Stimulated activated CD8-positive, alpha-beta memory T cell treated with anti-CD3 and anti-CD28 coated beads, Interleukin-4, amount 100 ng/mL, for 1 hour (primary cell): ENCODE data around the gene RPS6KC1.
"Not testable (repeated sequence)": the region's sequence is repeated elsewhere in the genome, so short reads cannot be mapped to it uniquely, and the experiment has no call there.

Experiments
- DNase-seq, 2 donors: peaks; one replicate each; pipeline ENCODE4 v3.0.0-alpha.2; 2020; ENCODE audit warnings: low read depth in 2 of 2, low spot score in 1 of 2

RPS6KC1 gene

GRCh38 chr1:213051127-213051880 is at the start of gene RPS6KC1:
Gene RPS6KC1 (plus strand): TSS chr1:213051241. CDS start chr1:213051405, 164 bp downstream.
- peak; percentile 53 to 63 for DNase-seq

- no peak for DNase-seq
These were observed 47.8 kb upstream of the RPS6KC1 start for GRCh38 chr1:213003256-213003655.

- DNase-seq: no peak
These were observed 42.5 kb upstream of the RPS6KC1 start for GRCh38 chr1:213008564-213008963.

- no peak for DNase-seq
These were observed 36.4 kb upstream of the RPS6KC1 start for GRCh38 chr1:213014642-213015041.

- peak; percentile 84 to 93 for DNase-seq
These were observed 35.7 kb upstream of the RPS6KC1 start, which contains the start of gene ANGEL2 for GRCh38 chr1:213015099-213016050. Gene ANGEL2 (minus strand): TSS chr1:213015867. CDS start chr1:213015671, 196 bp downstream.

- no peak for DNase-seq
These were observed 33.4 kb upstream of the RPS6KC1 start for GRCh38 chr1:213017447-213018273.

- DNase-seq: no peak
These were observed 31.6 kb upstream of the RPS6KC1 start for GRCh38 chr1:213019450-213019849.

- no peak for DNase-seq
These were observed 31.0 kb upstream of the RPS6KC1 start for GRCh38 chr1:213020016-213020415.

- not testable (repeated sequence) for DNase-seq
These were observed 24.0 kb upstream of the RPS6KC1 start for GRCh38 chr1:213027024-213027423.

- DNase-seq: no peak
These were observed 18.4 kb upstream of the RPS6KC1 start for GRCh38 chr1:213032651-213033050.

- no peak for DNase-seq
These were observed 16.3 kb upstream of the RPS6KC1 start for GRCh38 chr1:213034713-213035112.

GRCh38 chr1:213035573-213035972 is 15.5 kb upstream of the RPS6KC1 start:
- DNase-seq: no peak

GRCh38 chr1:213041443-213041842 is 9.6 kb upstream of the RPS6KC1 start:
- no peak for DNase-seq

- not testable (repeated sequence) for DNase-seq
These were observed 5.5 kb upstream of the RPS6KC1 start for GRCh38 chr1:213045321-213046226.

GRCh38 chr1:213049232-213049631 is 1.8 kb upstream of the RPS6KC1 start:
- DNase-seq: no peak

- no peak for DNase-seq
These were observed 305 bp upstream of the RPS6KC1 start for GRCh38 chr1:213050745-213051126.

- DNase-seq: no peak
These were observed 801 bp downstream of the RPS6KC1 start for GRCh38 chr1:213051881-213052202.

GRCh38 chr1:213053455-213053854 is 2.4 kb downstream of the RPS6KC1 start:
- DNase-seq: no peak

- no peak for DNase-seq
These were observed 3.1 kb downstream of the RPS6KC1 start for GRCh38 chr1:213054142-213054541.
